ENCODE results near the gene NUB1.

DNA sequence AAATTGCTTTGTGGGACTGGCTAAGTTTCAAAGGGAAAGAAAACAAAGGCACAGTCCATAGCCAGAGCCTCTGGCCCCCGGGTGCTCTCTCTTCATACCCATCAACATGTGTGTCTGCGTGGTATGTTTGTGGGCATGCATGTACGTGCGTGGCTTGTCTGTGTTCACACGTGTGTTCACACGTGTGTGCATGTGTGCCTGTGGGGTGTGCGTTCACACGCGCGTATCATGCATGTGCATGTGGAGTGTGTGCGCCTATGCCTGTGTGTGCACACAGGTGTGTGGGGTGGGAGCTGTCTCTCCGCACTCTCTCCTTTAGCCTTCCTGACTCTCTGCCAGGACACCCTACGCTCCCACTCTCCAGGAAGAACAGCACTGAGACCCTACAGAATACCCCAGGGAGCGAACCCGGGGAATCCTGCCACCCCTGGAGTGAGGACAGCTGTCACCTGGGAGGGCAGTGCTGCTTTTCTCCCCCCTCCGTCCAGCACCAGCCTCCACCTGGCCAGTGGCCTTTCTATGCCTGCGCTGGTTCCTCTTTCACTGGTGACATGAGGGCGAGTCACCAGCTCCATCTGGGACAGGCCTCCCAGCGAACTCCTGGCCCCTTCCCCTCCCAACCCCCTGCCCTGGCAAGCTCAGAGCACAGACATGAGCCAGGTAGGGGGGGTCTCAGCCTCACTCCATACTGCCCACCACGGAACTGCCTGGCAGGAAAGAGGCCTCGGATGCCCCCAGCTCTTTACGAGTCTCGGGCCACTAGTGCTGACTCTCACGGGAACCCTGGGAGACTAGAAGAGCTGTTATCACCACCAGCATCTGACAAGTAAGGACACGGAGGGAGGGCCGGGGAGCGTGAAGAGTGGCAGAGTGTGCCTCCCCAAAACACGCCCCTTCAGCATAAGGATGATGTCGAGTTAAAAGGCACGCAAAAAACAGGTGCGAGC is 51.7 kb downstream of the NUB1 start:
- TF ChIP-seq POLR2A (IDR thresholded peaks at IDR 0.05): no peak
- TF ChIP-seq, protein P1, sequence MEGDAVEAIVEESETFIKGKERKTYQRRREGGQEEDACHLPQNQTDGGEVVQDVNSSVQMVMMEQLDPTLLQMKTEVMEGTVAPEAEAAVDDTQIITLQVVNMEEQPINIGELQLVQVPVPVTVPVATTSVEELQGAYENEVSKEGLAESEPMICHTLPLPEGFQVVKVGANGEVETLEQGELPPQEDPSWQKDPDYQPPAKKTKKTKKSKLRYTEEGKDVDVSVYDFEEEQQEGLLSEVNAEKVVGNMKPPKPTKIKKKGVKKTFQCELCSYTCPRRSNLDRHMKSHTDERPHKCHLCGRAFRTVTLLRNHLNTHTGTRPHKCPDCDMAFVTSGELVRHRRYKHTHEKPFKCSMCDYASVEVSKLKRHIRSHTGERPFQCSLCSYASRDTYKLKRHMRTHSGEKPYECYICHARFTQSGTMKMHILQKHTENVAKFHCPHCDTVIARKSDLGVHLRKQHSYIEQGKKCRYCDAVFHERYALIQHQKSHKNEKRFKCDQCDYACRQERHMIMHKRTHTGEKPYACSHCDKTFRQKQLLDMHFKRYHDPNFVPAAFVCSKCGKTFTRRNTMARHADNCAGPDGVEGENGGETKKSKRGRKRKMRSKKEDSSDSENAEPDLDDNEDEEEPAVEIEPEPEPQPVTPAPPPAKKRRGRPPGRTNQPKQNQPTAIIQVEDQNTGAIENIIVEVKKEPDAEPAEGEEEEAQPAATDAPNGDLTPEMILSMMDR (IDR thresholded peaks at IDR 0.05): no peak
